Muscle layer of duodenum (tissue), 2 donors: ENCODE measurements around the gene ZNF865.

Experiments
- H3K27ac ChIP-seq: one replicate; pipeline ENCODE4 v1.7.0; 2013; ENCODE audit warnings: mild to moderate bottlenecking, low read length
- H3K27me3 ChIP-seq: one replicate; pipeline ENCODE4 v1.7.0; 2013; ENCODE audit warnings: low read depth, mild to moderate bottlenecking, control low read depth, low read length
- H3K36me3 ChIP-seq, 2 donors: one replicate each; pipeline ENCODE4 v1.7.0; 2013; ENCODE audit warnings: low read length in 2 of 2, control low read depth in 1 of 2, mild to moderate bottlenecking in 1 of 2; ENCODE audit not compliant: insufficient read depth in 2 of 2, control insufficient read depth in 1 of 2
- H3K4me1 ChIP-seq, 2 donors: one replicate each; pipeline ENCODE4 v1.7.0; 2013; ENCODE audit warnings: low read length in 2 of 2, mild to moderate bottlenecking in 2 of 2, control low read depth in 1 of 2, moderate library complexity in 1 of 2; ENCODE audit not compliant: insufficient read depth in 2 of 2, control insufficient read depth in 1 of 2
- H3K4me3 ChIP-seq, 2 donors: one replicate each; pipeline ENCODE4 v1.7.0; 2013; ENCODE audit warnings: low read length in 2 of 2, low read depth in 1 of 2, mild to moderate bottlenecking in 1 of 2
- H3K9me3 ChIP-seq, 2 donors: one replicate each; pipeline ENCODE4 v1.7.0; 2013; ENCODE audit warnings: low read length in 2 of 2, control low read depth in 1 of 2, mild to moderate bottlenecking in 1 of 2; ENCODE audit not compliant: control insufficient read depth in 1 of 2
- donor health status: healthy.

The ZNF865 gene

DNA sequence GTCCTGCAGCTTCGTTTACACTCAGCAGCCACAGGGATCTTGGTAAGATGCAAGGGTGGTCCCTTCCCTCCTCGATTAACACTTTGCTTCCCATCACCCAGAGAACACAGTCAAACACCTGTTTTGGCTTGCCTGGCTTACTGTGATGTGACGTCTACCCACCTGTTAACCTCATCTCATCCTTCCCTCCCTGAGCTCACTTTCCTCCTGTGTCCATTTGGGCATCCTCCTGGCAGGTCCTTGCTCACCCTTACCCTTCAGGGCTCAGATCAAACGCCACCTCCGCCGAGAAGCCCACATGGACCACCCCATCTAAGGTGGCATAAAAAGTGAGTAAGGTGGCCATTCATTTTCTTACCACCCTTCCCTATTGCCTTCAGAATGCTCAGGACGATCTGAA, 15.3 kb upstream of the ZNF865 start:
- Histone ChIP-seq H3K4me3 (no peak overlapping the region), H3K9me3 (no peaks in the 10 kb centered on the region), H3K27ac (no peak overlapping the region), H3K27me3 (no peaks in the 10 kb centered on the region), H3K4me1 (peaks cover 0 to 21% of the 10 kb centered on the region in 2 donors), H3K36me3 (peaks cover 5 to 16% of the 10 kb centered on the region in 2 donors)

DNA sequence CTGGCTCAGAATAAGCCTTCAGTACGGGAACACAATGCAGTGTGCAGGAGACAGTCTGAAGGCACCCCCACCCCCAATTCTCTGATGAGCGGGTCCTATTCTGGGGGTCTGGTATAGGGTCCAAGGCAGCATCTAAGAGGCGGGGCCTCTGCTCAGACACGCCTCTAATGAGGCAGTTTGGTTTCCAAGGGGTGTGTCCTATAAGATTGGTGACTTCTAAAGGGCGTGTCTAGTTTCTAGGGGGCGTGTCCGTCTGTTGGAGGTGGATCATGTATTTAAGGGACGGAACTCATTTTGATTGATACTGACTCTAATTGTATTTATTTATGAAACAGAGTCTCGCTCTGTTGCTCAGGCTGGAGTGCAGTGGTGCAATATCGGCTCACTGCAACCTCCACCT, 14.8 kb upstream of the ZNF865 start:
- peaks cover 10 to 21% of the 10 kb centered on the region in 2 donors for H3K36me3 ChIP-seq
- no peak overlapping the region for H3K4me3 ChIP-seq
- H3K4me1 ChIP-seq: peaks cover 0 to 18% of the 10 kb centered on the region in 2 donors
- H3K27me3 ChIP-seq: no peaks in the 10 kb centered on the region
- H3K9me3 ChIP-seq: no peaks in the 10 kb centered on the region
- H3K27ac ChIP-seq: no peak overlapping the region

DNA sequence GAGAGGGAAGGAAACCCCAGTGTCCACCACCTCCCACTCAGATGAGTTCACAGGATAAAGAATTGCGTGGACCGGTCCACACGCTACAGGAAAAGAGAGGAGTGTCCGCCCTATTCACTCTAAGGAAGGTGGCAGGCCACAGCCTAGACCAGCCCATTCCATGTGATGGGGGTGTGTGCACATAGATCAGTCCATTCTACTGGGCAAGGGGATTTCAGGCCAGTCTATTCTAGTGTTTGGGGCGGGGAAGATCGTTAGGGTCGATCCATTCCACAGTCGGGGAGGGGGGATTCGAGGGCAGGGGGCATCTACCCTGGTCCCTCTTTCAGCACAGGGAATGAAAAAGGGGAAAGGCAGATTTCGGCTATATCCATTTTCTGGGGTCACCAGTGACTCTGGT, 13.9 kb upstream of the ZNF865 start:
- Histone ChIP-seq H3K36me3 (peaks cover 18 to 29% of the 10 kb centered on the region in 2 donors), H3K9me3 (no peaks in the 10 kb centered on the region), H3K4me1 (peaks cover 0 to 9% of the 10 kb centered on the region in 2 donors), H3K27ac (no peak overlapping the region), H3K4me3 (no peak overlapping the region), H3K27me3 (no peaks in the 10 kb centered on the region)

DNA sequence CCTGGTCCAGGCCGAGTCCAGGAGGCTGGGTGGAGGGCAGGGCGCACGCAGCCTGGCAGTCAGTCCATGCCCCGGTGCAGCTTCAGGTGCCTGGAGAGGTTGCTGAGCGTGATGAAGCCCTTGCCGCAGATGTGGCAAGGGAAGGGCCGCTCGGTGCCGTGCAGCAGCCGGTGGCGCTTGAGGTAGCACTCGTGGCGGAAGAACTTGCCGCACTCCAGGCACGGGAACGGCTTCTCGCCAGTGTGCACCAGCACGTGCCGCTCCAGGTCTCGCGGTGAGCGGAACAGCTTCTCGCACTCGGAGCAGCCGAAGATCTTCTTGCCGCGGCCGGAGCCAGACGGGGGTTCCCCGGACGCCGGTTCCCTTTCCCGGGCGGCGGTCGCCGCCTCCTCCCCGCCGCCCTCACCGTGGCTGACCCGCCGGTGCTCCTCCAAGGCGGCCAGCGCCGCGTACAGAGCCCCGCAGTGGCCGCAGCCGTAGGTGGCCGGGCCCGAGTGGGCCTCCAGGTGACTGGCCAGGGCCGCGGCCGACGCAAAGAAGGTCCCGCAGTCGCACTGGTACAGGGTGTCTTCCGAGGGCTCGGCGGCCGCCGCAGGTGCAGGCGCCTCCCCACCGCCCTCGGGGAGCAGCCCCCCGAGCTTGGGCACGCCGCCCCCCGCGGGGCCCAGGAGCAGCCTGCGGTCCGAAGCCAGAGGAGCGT, 12.9 kb upstream of the ZNF865 start:
- no peak overlapping the region for H3K4me3 ChIP-seq
- H3K9me3 ChIP-seq: no peaks in the 10 kb centered on the region
- H3K27me3 ChIP-seq: no peaks in the 10 kb centered on the region
- no peak overlapping the region for H3K27ac ChIP-seq
- H3K36me3 ChIP-seq: peaks cover 18 to 38% of the 10 kb centered on the region in 2 donors
- no peaks in the 10 kb centered on the region for H3K4me1 ChIP-seq

DNA sequence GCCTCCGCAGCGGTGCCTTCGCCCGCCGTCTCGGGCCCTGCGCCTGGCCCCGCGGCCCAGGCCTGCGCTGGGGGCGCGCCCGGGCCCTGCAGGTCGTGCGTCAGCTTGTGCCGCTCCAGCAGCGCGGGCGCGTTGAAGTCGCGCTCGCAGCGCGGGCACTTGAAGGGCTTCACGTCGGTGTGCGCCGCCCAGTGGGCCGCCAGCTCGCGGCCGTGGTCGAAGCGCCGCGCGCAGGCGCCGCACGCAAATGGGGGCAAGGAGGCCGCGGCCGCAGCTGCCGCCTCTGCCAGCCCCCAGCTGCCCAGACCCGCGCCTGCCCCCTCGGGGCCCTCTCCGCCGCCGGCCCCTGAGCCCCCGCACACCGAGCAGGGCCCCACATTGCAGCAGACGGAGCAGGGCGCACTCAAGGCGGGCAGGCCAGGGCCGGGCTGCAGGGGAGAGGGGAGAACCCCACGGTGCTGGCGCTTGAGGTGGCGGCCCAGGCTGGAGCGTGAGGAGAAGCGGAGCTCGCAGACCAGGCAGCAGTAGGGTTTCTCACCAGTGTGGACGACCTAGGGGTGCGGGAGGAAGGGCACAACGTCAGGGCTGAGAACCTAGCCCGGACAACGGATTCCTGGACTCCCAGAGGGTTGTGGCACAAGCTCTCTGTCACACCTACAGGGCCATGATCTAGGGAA, 12.2 kb upstream of the ZNF865 start:
- Histone ChIP-seq H3K4me3 (no peak overlapping the region), H3K27me3 (no peaks in the 10 kb centered on the region), H3K9me3 (no peaks in the 10 kb centered on the region), H3K36me3 (peaks cover 18 to 39% of the 10 kb centered on the region in 2 donors), H3K27ac (no peak overlapping the region), H3K4me1 (peaks cover 0 to 2% of the 10 kb centered on the region in 2 donors)

DNA sequence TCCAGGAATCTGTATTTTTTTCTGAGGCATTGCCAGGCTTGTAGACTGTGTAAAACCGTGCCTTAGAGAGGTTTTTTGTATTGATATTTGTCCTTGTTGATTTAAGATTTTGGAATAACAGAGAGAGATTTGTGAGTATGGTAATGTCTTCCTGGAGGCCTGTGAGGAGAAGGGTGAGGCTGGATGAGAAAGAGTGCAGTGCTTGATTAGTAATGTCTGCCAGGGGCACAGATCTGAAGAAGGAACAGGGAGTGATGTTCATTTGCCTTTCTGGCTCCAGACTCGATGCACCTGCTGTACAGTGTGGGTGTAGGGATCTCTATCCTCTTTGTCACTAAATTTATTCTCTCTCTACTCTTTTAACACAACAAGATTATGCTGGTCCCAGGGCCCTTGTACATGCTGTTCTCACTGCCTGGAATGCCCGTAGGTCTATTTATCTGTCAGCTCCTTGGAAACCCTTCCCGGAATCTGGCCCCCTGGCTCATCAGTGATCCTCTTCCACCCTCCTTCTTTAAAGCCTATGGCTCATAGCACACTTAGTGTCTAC, 10.4 kb upstream of the ZNF865 start:
- H3K27me3 ChIP-seq: no peaks in the 10 kb centered on the region
- H3K9me3 ChIP-seq: no peaks in the 10 kb centered on the region

GRCh38 chr19:55596304-55596703, 9.1 kb upstream of the ZNF865 start:
- Histone ChIP-seq H3K9me3 (no peaks in the 10 kb centered on the region), H3K4me1 (peaks cover 10% of the 10 kb centered on the region in 2 donors), H3K36me3 (peaks cover 18 to 39% of the 10 kb centered on the region in 2 donors), H3K27ac (no peak overlapping the region), H3K27me3 (no peaks in the 10 kb centered on the region), H3K4me3 (no peak overlapping the region)

More for the DNA sequence above, 10.4 kb upstream of the ZNF865 start:
- H3K27ac ChIP-seq: no peak overlapping the region
- H3K4me1 ChIP-seq: peaks cover 4% of the 10 kb centered on the region in 2 donors
- no peak overlapping the region for H3K4me3 ChIP-seq
- peaks cover 18 to 39% of the 10 kb centered on the region in 2 donors for H3K36me3 ChIP-seq

DNA sequence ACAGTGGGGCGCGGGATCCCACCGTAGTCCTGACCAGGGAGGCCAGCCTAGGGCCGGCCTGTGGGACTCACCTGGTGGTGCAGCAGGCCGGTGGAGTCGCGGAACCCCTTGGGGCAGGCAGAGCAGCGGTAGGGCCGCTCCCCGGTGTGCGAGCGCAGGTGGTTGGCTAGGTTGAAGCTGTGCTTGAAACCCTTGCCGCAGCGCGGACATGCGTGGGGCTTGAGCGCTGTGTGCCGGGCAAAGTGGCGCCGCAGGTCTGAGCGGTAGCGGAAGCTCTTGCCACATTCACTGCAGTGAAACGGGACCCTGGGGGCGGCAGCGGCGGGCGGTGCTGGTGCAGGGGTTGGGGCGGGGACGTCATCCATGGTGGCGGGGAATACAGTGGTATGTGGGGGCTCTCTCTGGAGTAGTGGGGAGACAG, 7.9 kb upstream of the ZNF865 start:
- H3K27me3 ChIP-seq: no peaks in the 10 kb centered on the region
- no peak overlapping the region for H3K4me3 ChIP-seq
- peaks cover 10 to 12% of the 10 kb centered on the region in 2 donors for H3K4me1 ChIP-seq
- no peaks in the 10 kb centered on the region for H3K9me3 ChIP-seq
- no peak overlapping the region for H3K27ac ChIP-seq
- H3K36me3 ChIP-seq: peaks cover 18 to 34% of the 10 kb centered on the region in 2 donors

GRCh38 chr19:55598034-55598433, 7.4 kb upstream of the ZNF865 start:
- peaks cover 18 to 31% of the 10 kb centered on the region in 2 donors for H3K36me3 ChIP-seq
- peak overlapping the region in 1 of 2 donors; percentile 62 for H3K4me3 ChIP-seq
- no peak overlapping the region for H3K27ac ChIP-seq
- no peaks in the 10 kb centered on the region for H3K9me3 ChIP-seq
- H3K27me3 ChIP-seq: no peaks in the 10 kb centered on the region
- peaks cover 10 to 12% of the 10 kb centered on the region in 2 donors for H3K4me1 ChIP-seq

DNA sequence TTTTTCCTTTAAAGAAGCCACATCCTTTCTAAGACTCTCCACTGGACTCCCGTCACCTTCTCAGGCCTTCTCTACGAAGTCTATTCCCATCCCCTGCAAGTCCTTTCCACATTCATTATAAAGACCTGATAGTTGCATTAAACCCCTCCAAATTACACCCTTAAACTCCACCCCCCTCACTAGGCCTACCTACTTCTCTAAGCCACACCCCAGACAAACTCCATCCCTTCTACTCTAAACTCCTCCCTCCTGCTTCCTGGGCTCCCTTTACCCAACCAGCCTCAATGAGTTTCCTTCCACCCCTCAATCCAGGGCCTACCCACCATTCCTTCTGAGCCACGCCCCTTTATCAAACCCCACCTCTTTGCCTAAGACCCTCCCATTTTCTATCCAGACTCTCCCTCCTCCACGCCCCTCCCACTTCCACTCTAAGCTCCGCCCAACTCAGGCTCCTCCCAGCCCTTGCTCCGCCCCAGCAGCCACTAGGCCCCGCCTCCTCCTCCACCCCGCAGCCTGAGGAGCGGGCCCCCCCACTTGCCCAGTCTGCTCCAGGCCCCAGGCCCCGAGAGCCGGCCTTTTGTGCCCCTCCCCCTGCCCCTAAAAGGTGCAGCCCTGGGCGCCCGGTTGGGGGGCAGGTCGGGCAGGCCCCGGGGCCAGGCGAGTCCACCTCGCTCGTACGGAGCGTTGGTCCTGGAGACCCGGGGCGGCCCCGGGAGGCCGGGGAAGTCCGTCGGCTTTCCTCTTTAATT, 6.6 kb upstream of the ZNF865 start:
- no peaks in the 10 kb centered on the region for H3K27me3 ChIP-seq
- H3K36me3 ChIP-seq: peaks cover 18 to 25% of the 10 kb centered on the region in 2 donors
- peak overlapping the region; percentile 62 to 85 for H3K4me3 ChIP-seq
- H3K9me3 ChIP-seq: no peaks in the 10 kb centered on the region
- H3K4me1 ChIP-seq: peaks cover 10 to 12% of the 10 kb centered on the region in 2 donors
- H3K27ac ChIP-seq: peak overlapping the region; percentile 89

DNA sequence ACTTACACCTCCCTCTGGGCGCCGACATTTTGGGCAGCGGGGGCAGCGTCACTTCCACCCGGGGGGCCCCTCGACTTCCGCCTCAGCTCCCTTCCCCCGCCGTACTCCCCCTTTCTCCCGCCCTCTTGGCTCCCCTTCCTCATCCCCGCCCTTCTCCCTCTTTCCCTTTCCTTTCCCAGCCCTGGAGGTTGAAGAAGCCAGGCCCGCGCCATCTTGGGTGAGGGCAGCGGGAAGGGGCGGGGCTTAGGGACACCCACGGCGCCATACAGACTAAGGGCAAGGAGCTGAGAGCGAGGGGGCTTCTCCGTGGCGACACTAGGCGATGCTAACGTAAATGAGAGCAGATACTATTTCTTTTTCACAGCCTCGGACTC, 6.0 kb upstream of the ZNF865 start, which contains the start of gene FIZ1:
Gene FIZ1, minus strand, starts transcription at position 50 of the 374 bp plus-strand sequence. CDS start 1,652 bp downstream, outside the sequence.
- H3K9me3 ChIP-seq: no peaks in the 10 kb centered on the region
- H3K36me3 ChIP-seq: peaks cover 18 to 25% of the 10 kb centered on the region in 2 donors

More for the DNA sequence above, 6.0 kb upstream of the ZNF865 start, which contains the start of gene FIZ1:
- H3K4me3 ChIP-seq: peak within 1 kb of the TSS; percentile 62 to 85
- no peaks in the 10 kb centered on the region for H3K27me3 ChIP-seq
- H3K4me1 ChIP-seq: peaks cover 10 to 12% of the 10 kb centered on the region in 2 donors
- H3K27ac ChIP-seq: peak within 1 kb of the TSS; percentile 89
